IPS-18a (cell line): ENCODE results near the gene CRK.
"Not testable (repeated sequence)": the region's sequence is repeated elsewhere in the genome, so short reads cannot be mapped to it uniquely, and the experiment has no call there.

Source experiments
- H3K27ac ChIP-seq: one replicate; pipeline ENCODE4 v1.5.1; 2013; ENCODE audit warnings: low read length
- H3K27me3 ChIP-seq: one replicate; pipeline ENCODE4 v1.6.1; 2013; ENCODE audit warnings: mild to moderate bottlenecking, low read length; ENCODE audit not compliant: control insufficient read depth, insufficient read depth
- H3K36me3 ChIP-seq: one replicate; pipeline ENCODE4 v1.6.1; 2013; ENCODE audit warnings: low read depth, low read length; ENCODE audit not compliant: control insufficient read depth
- H3K4me1 ChIP-seq: one replicate; pipeline ENCODE4 v1.6.1; 2013; ENCODE audit warnings: low read depth, low read length; ENCODE audit not compliant: control insufficient read depth
- H3K4me3 ChIP-seq: one replicate; pipeline ENCODE4 v1.5.1; 2013; ENCODE audit warnings: low read length
- H3K9ac ChIP-seq: one replicate; pipeline ENCODE4 v1.6.1; 2013; ENCODE audit warnings: mild to moderate bottlenecking, low read length, moderate library complexity
- H3K9me3 ChIP-seq: one replicate; pipeline ENCODE4 v1.6.1; 2013; ENCODE audit warnings: low read depth, low read length; ENCODE audit not compliant: control insufficient read depth

Gene CRK

GRCh38 chr17:1414634-1415033 lies 41.4 kb downstream of the CRK start:
- Histone ChIP-seq H3K9me3 (no peaks in the 10 kb centered on the region), H3K27ac (no peak overlapping the region), H3K9ac (no peak overlapping the region), H3K4me1 (no peaks in the 10 kb centered on the region), H3K36me3 (no peaks in the 10 kb centered on the region), H3K27me3 (no peaks in the 10 kb centered on the region), H3K4me3 (no peak overlapping the region)

DNA sequence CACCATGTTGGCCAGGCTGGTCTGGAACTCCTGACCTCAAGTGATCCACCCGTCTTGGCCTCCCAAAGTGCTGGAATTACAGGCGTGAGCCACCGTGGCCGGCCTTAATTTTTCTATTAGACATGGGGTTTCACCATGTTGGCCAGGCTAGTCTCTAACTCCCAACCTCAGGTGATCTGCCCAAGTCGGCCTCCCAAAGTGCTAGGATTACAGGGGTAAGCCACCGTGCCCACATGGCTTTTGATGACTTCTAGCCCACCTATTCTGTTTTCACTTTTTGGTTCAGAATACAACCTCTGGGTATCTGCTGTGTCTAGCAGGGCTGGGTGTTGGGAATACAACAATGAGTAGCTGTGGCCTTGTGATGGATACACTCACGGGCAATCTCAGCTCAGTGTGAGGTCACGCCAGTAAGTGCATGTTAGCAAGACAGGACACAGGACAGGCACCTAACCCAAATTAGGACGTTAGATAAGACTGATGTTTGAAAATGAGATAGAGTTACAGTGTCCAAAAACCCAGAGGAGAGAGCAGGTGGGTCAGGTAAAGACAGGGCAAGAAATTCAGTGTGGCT lies 41.9 kb downstream of the CRK start:
- Histone ChIP-seq H3K36me3 (no peaks in the 10 kb centered on the region), H3K4me1 (no peaks in the 10 kb centered on the region), H3K9ac (no peak overlapping the region), H3K9me3 (no peaks in the 10 kb centered on the region), H3K4me3 (no peak overlapping the region), H3K27ac (no peak overlapping the region), H3K27me3 (no peaks in the 10 kb centered on the region)

DNA sequence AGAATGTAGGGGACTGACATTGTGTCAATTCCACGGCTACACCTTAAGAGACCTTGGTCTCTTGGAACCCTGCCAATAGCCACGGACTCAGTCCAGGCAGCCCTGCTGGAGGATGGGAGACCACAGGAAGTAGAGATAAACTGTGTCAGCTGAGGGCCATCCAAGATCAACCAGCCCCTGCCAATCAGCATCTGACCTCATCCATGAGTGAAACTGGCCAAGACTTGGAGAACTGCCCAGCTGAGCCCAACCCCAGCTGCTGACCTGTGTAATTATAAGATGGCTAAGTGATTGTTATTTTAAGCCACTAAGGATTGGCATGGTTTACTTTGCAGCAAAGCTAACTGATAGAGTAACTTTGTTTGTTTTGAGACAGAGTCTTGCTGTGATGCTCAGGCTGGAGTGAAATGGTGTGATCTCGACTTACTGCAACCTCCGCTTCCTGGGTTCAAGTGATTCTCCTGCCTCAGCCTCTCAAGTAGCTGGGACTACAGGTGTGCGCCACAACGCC lies 42.7 kb downstream of the CRK start:
- H3K9ac ChIP-seq: no peak overlapping the region
- no peaks in the 10 kb centered on the region for H3K27me3 ChIP-seq
- H3K9me3 ChIP-seq: no peaks in the 10 kb centered on the region
- no peak overlapping the region for H3K4me3 ChIP-seq
- no peak overlapping the region for H3K27ac ChIP-seq
- H3K4me1 ChIP-seq: no peaks in the 10 kb centered on the region
- no peaks in the 10 kb centered on the region for H3K36me3 ChIP-seq

GRCh38 chr17:1412185-1413110 lies 43.6 kb downstream of the CRK start:
- Histone ChIP-seq H3K27me3 (no peaks in the 10 kb centered on the region), H3K9me3 (no peaks in the 10 kb centered on the region), H3K4me3 (no peak overlapping the region), H3K27ac (no peak overlapping the region), H3K4me1 (no peaks in the 10 kb centered on the region), H3K36me3 (no peaks in the 10 kb centered on the region), H3K9ac (no peak overlapping the region)

GRCh38 chr17:1402262-1402586 lies 53.8 kb downstream of the CRK start:
- H3K9ac ChIP-seq: no peak overlapping the region
- no peak overlapping the region for H3K27ac ChIP-seq
- H3K4me3 ChIP-seq: no peak overlapping the region
- peaks cover 11% of the 10 kb centered on the region for H3K4me1 ChIP-seq
- no peaks in the 10 kb centered on the region for H3K9me3 ChIP-seq
- no peaks in the 10 kb centered on the region for H3K36me3 ChIP-seq
- H3K27me3 ChIP-seq: no peaks in the 10 kb centered on the region

DNA sequence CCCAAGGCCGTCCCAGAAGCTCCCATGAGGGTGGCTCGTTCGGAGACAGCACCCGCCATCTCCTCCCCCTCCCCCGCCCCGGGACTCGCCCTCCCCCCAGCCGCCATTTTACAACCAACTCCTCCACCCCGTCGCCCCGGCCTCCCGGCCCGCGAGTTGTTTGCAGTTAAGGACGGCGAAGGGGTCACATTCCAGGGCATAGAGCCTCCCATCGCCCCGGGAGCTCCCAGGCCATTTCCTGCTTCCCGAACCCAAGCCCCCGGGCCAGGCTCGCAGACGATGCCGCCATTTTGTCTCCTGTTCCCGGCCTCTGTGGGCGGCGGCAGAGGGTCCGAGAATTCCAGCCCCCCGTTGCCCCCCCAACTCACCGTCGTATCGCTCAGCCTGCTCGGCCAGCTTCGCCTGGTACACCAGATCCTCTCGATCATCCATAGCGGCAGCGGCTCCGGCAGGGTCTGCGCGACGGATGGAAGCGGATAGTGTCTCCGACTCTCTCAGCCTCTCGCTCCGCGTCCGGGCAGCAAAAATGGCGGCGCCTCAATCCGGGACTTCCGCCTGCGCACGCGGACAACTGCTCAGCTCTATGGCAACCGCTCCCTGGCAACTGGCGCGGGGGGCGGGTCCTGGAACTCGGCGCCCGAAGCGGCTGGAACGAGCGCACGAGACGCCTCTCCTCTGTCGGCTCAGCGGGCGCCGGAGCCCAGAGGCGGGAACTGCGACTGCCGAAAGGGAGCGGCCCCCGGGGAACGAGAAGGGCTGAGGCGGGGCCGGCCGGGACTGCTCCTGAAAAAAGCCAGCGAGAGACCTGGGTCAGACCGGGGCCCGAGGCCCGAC lies 56.1 kb downstream of the CRK start, which contains the start of gene YWHAE:
Gene YWHAE, minus strand, starts transcription at position 544 of the 834 bp plus-strand sequence. Its CDS starts 112 bp downstream, at position 432.
- peaks cover 12% of the 10 kb centered on the region for H3K4me1 ChIP-seq
- H3K9ac ChIP-seq: peak within 1 kb of the TSS; percentile 87
- H3K4me3 ChIP-seq: peak within 1 kb of the TSS; percentile 83
- H3K27ac ChIP-seq: peak within 1 kb of the TSS; percentile 99
- H3K9me3 ChIP-seq: no peaks in the 10 kb centered on the region
- H3K27me3 ChIP-seq: no peaks in the 10 kb centered on the region
- no peaks in the 10 kb centered on the region for H3K36me3 ChIP-seq

GRCh38 chr17:1398931-1399678 lies 56.9 kb downstream of the CRK start:
- Histone ChIP-seq H3K27me3 (no peaks in the 10 kb centered on the region), H3K4me1 (peaks cover 14% of the 10 kb centered on the region), H3K9me3 (no peaks in the 10 kb centered on the region)

DNA sequence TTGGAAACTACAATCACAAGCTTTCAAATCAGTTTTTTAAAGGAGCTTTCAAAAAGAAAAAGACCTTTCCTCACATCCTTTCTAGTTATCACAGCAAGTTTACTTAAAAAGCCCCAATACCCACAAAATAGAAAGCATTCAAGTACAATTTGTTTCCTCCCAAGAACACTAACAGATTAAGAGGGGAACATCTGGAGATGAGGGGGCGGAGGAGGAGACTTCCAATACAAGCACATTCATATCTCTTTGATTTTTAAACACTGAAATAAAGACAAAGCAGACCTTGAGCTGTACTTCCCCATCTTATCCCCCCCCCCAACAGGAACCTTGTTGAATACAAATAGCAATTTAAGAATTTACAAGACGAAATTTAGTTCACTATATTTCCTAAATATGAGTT lies 58.0 kb downstream of the CRK start:
- Histone ChIP-seq H3K4me3 (peak overlapping the region; percentile 83), H3K36me3 (no peaks in the 10 kb centered on the region), H3K9ac (peak overlapping the region; percentile 87), H3K9me3 (no peaks in the 10 kb centered on the region), H3K27me3 (no peaks in the 10 kb centered on the region), H3K27ac (no peak overlapping the region), H3K4me1 (peaks cover 24% of the 10 kb centered on the region)

More at GRCh38 chr17:1398931-1399678, 56.9 kb downstream of the CRK start:
- no peaks in the 10 kb centered on the region for H3K36me3 ChIP-seq
- peak overlapping the region; percentile 83 for H3K4me3 ChIP-seq
- H3K27ac ChIP-seq: peak overlapping the region; percentile 99
- H3K9ac ChIP-seq: peak overlapping the region; percentile 87

GRCh38 chr17:1395876-1396665 lies 60.0 kb downstream of the CRK start:
- H3K36me3 ChIP-seq: not testable (repeated sequence)
- peaks cover 30% of the 10 kb centered on the region for H3K4me1 ChIP-seq

GRCh38 chr17:1391577-1391976 lies 64.5 kb downstream of the CRK start:
- Histone ChIP-seq H3K4me3 (no peak overlapping the region), H3K27ac (no peak overlapping the region), H3K9ac (no peak overlapping the region), H3K36me3 (no peaks in the 10 kb centered on the region), H3K9me3 (no peaks in the 10 kb centered on the region), H3K4me1 (peaks cover 21% of the 10 kb centered on the region), H3K27me3 (no peaks in the 10 kb centered on the region)

More at GRCh38 chr17:1395876-1396665, 60.0 kb downstream of the CRK start:
- not testable (repeated sequence) for H3K4me3 ChIP-seq, H3K27ac ChIP-seq, H3K27me3 ChIP-seq, H3K9me3 ChIP-seq, H3K9ac ChIP-seq
